H9 (cell line): ENCODE data around the gene SLC22A16. TPM values are rescaled to one million over a fixed set of nuclear protein-coding genes. Genes with fewer than 3 reads are reported as not detected.

Experiments
- DNase-seq: peaks from one replicate; pipeline ENCODE4 v3.0.0-alpha.2; 2017
- H2AFZ ChIP-seq: one replicate; pipeline ENCODE4 v1.6.1; 2013; ENCODE audit warnings: mild to moderate bottlenecking, low read length, control low read depth, moderate library complexity
- H2AK5ac ChIP-seq: 2 replicates; pipeline ENCODE4 v1.6.1; 2013; ENCODE audit warnings: low read length, control low read depth, mixed read lengths; ENCODE audit not compliant: insufficient read length
- H2BK120ac ChIP-seq: one replicate; pipeline ENCODE4 v1.6.1; 2013; ENCODE audit warnings: low read depth, mild to moderate bottlenecking, low read length, control low read depth, inconsistent platforms; ENCODE audit not compliant: poor library complexity, severe bottlenecking
- H2BK12ac ChIP-seq: 2 replicates; pipeline ENCODE4 v1.6.1; 2013; ENCODE audit warnings: low read length, control low read depth, mixed read lengths, low read depth; ENCODE audit not compliant: insufficient read length
- H2BK15ac ChIP-seq: 2 replicates; pipeline ENCODE4 v1.6.1; 2013; ENCODE audit warnings: low read depth, low read length, control low read depth
- H2BK20ac ChIP-seq: one replicate; pipeline ENCODE4 v1.6.1; 2013; ENCODE audit warnings: low read depth, mild to moderate bottlenecking, low read length, control low read depth, inconsistent platforms; ENCODE audit not compliant: poor library complexity, severe bottlenecking
- H2BK5ac ChIP-seq: 2 replicates; pipeline ENCODE4 v1.6.1; 2013; ENCODE audit warnings: low read length, control low read depth, mixed read lengths; ENCODE audit not compliant: insufficient read length
- H3K14ac ChIP-seq: 2 replicates; pipeline ENCODE4 v1.6.1; 2013; ENCODE audit warnings: low read length, control low read depth; ENCODE audit not compliant: insufficient read depth
- H3K18ac ChIP-seq: 2 replicates; pipeline ENCODE4 v1.6.1; 2013; ENCODE audit warnings: low read depth, mild to moderate bottlenecking, mixed read lengths, low read length, control low read depth; ENCODE audit not compliant: insufficient read length
- H3K23ac ChIP-seq: 2 replicates; pipeline ENCODE4 v1.6.1; 2013; ENCODE audit warnings: low read length, control low read depth, mixed read lengths, low read depth; ENCODE audit not compliant: insufficient read length
- H3K23me2 ChIP-seq: 2 replicates; pipeline ENCODE4 v1.6.1; 2013; ENCODE audit warnings: low read depth, mild to moderate bottlenecking, mixed read lengths, low read length, control low read depth; ENCODE audit not compliant: insufficient read length, poor library complexity, severe bottlenecking
- H3K27ac ChIP-seq: 2 replicates; pipeline ENCODE4 v1.5.1; 2013; ENCODE audit warnings: low read length, control low read depth, mixed read lengths, low read depth; ENCODE audit not compliant: insufficient read length
- H3K27me3 ChIP-seq: 2 replicates; pipeline ENCODE4 v1.6.1; 2013; ENCODE audit warnings: low read length, control low read depth, inconsistent platforms; ENCODE audit not compliant: insufficient read depth
- H3K4ac ChIP-seq: 2 replicates; pipeline ENCODE4 v1.6.1; 2013; ENCODE audit warnings: low read depth, mild to moderate bottlenecking, control low read depth, inconsistent platforms, low read length, moderate library complexity
- H3K4me1 ChIP-seq: 2 replicates; pipeline ENCODE4 v1.6.1; 2013; ENCODE audit warnings: low read length, control low read depth, inconsistent platforms; ENCODE audit not compliant: insufficient read depth
- H3K4me2 ChIP-seq: 2 replicates; pipeline ENCODE4 v1.6.1; 2013; ENCODE audit warnings: low read length, control low read depth, mixed read lengths; ENCODE audit not compliant: insufficient read length, insufficient read depth
- H3K56ac ChIP-seq: 2 replicates; pipeline ENCODE4 v1.6.1; 2013; ENCODE audit warnings: low read depth, mild to moderate bottlenecking, mixed read lengths, low read length, control low read depth; ENCODE audit not compliant: insufficient read length
- H3K79me1 ChIP-seq: 2 replicates; pipeline ENCODE4 v1.6.1; 2013; ENCODE audit warnings: low read depth, mild to moderate bottlenecking, moderate library complexity, low read length, control low read depth, inconsistent platforms; ENCODE audit not compliant: insufficient read depth, poor library complexity, severe bottlenecking
- H3K79me2 ChIP-seq: 2 replicates; pipeline ENCODE4 v1.6.1; 2013; ENCODE audit warnings: low read length, control low read depth, inconsistent platforms; ENCODE audit not compliant: insufficient read depth
- H3K9ac ChIP-seq: 2 replicates; pipeline ENCODE4 v1.6.1; 2013; ENCODE audit warnings: low read length, control low read depth, mixed read lengths; ENCODE audit not compliant: insufficient read length; ENCODE audit errors: extremely low read depth
- H3K9me3 ChIP-seq: one replicate; pipeline ENCODE4 v1.6.1; 2013; ENCODE audit warnings: low read depth, low read length, inconsistent platforms; ENCODE audit not compliant: control insufficient read depth
- H3T11ph ChIP-seq: one replicate; pipeline ENCODE4 v1.6.1; 2013; ENCODE audit warnings: mild to moderate bottlenecking, low read length, control low read depth, inconsistent platforms
- H4K20me1 ChIP-seq: one replicate; pipeline ENCODE4 v1.6.1; 2013; ENCODE audit not compliant: control insufficient read depth, insufficient read length, insufficient read depth
- H4K5ac ChIP-seq: 2 replicates; pipeline ENCODE4 v1.6.1; 2013; ENCODE audit warnings: low read depth, mild to moderate bottlenecking, mixed read lengths, low read length, control low read depth; ENCODE audit not compliant: insufficient read length
- H4K8ac ChIP-seq: replicated peaks from 2 replicates; pipeline ENCODE4 v1.6.1; 2013; ENCODE audit warnings: low read length, control low read depth, mixed read lengths, low read depth; ENCODE audit not compliant: insufficient read length
- H4K91ac ChIP-seq: 2 replicates; pipeline ENCODE4 v1.6.1; 2013; ENCODE audit warnings: low read depth, mild to moderate bottlenecking, moderate library complexity, mixed read lengths, low read length, control low read depth; ENCODE audit not compliant: insufficient read length
- H3K27ac Mint-ChIP-seq, 3 experiments: 2 replicates in 2 of 3; 3 replicates in 1 of 3; pipeline ENCODE4 v1.8.0; 2020 to 2021; ENCODE audit warnings: mixed read lengths in 3 of 3, mild to moderate bottlenecking in 1 of 3, moderate library complexity in 1 of 3
- H3K27me3 Mint-ChIP-seq: 2 replicates; pipeline ENCODE4 v1.8.0; 2021; ENCODE audit warnings: low read depth, mild to moderate bottlenecking, moderate library complexity, mixed read lengths
- H3K36me3 Mint-ChIP-seq, 3 experiments: 2 replicates in 2 of 3; 3 replicates in 1 of 3; pipeline ENCODE4 v1.8.0; 2020 to 2021; ENCODE audit warnings: low read depth in 3 of 3, mixed read lengths in 3 of 3; ENCODE audit not compliant: insufficient read depth in 1 of 3
- H3K4me1 Mint-ChIP-seq, 2 experiments: 2 replicates each; pipeline ENCODE4 v1.8.0; 2020; ENCODE audit warnings: mixed read lengths in 2 of 2
- H3K4me3 Mint-ChIP-seq, 2 experiments: 2 replicates in 1 of 2; 3 replicates in 1 of 2; pipeline ENCODE4 v1.8.0; 2020 to 2021; ENCODE audit warnings: mild to moderate bottlenecking in 2 of 2, mixed read lengths in 2 of 2, moderate library complexity in 1 of 2
- H3K9me3 Mint-ChIP-seq, 2 experiments: 2 replicates in 1 of 2; 3 replicates in 1 of 2; pipeline ENCODE4 v1.8.0; 2020; ENCODE audit warnings: mild to moderate bottlenecking in 2 of 2, mixed read lengths in 2 of 2, moderate library complexity in 1 of 2
- WGBS: extraction: QIAGEN DNeasy Blood & Tissue Kit; methylation state at CpG from one replicate; pipeline ENCODE4 v1.1.7; 2013; ENCODE audit warnings: missing lambda C conversion rate, low lambda C conversion rate, mixed read lengths; ENCODE audit not compliant: insufficient read length; ENCODE audit errors: extremely low coverage; 5-methylcytosine and 5-hydroxymethylcytosine counted together
- total RNA-seq: library from RNA; stranded (reverse); gene quantifications from 2 replicates; pipeline ENCODE4 v1.2.1, GENCODE V29; 2021
- TF ChIP-seq, protein P1 (sequence below): fragments of 200-600 bp; sonication (generic); conservative IDR thresholded peaks from 3 replicates; pipeline ENCODE4 v1.8.0; 2021; ENCODE audit warnings: antibody characterized with exemption, mild to moderate bottlenecking

The SLC22A16 gene
- total RNA-seq, 1 experiment from 2014 or later, result not detected

DNA sequence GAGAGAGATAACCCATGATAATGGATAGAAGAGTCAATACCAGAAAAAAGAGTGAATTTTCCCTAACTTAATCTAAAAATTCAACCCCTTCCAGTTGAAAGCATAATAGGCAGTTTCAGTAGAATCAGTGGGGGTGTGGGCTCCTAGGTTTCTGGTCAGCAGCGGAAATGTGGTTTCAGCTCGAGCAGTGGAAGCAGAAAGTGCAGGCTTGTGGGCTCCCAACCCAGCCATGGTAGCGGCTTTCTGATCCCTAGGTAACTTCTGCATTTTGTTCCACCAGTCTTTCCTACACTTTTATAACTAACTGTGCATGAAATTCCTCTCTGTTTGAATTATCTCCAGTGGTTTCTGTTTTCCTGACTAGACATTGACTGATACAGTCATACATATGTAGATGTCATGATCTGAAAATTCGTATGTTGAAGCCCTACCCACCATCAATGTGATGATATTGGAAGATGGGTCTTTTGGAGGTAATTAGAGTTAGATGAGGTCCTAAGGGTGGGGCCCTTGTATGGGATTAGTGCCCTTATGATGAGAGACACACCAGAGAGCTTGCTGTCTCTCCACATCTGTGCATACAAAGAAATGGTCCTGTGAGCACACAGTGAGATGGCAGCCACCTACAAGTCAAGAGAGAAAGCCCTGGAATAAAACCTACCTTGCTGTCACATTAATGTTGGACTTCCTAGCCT, 54.5 kb downstream of the SLC22A16 start:
- no peak overlapping the region for H2BK20ac ChIP-seq
- no peaks in the 10 kb centered on the region for H3K9me3 ChIP-seq
- H3K4me2 ChIP-seq, result no peak overlapping the region
- no peak overlapping the region for H3T11ph ChIP-seq
- H3K79me1 ChIP-seq, result no peaks in the 10 kb centered on the region
- no peak overlapping the region for H4K8ac ChIP-seq
- no peaks in the 10 kb centered on the region for H3K23me2 ChIP-seq
- no CpG with 5 or more reads among the region's 4 CpGs for WGBS
- H2BK120ac ChIP-seq, result no peak overlapping the region
- H3K27me3 ChIP-seq, result no peaks in the 10 kb centered on the region
- Mint-ChIP-seq H3K36me3 (no peaks in the 10 kb centered on the region), H3K4me3 (no peak overlapping the region), H3K9me3 (no peaks in the 10 kb centered on the region; a peak in 1 of 5 replicates), H3K27me3 (no peaks in the 10 kb centered on the region; the same call in none of the 2 replicates), H3K4me1 (no peaks in the 10 kb centered on the region), H3K27ac (no peak overlapping the region)
- H3K27ac ChIP-seq, result no peak overlapping the region
- no peak overlapping the region for H3K18ac ChIP-seq
- H4K20me1 ChIP-seq, result no peaks in the 10 kb centered on the region
- H2BK5ac ChIP-seq, result no peak overlapping the region
- no peaks in the 10 kb centered on the region for H3K4me1 ChIP-seq
- H2AFZ ChIP-seq, result no peak overlapping the region
- H3K56ac ChIP-seq, result no peak overlapping the region
- H2BK12ac ChIP-seq, result no peak overlapping the region
- no peak overlapping the region for H3K14ac ChIP-seq
- H3K4ac ChIP-seq, result no peak overlapping the region
- no peak overlapping the region for H2AK5ac ChIP-seq
- no peak overlapping the region for H2BK15ac ChIP-seq
- no peak overlapping the region for H4K91ac ChIP-seq
- TF ChIP-seq, protein P1, sequence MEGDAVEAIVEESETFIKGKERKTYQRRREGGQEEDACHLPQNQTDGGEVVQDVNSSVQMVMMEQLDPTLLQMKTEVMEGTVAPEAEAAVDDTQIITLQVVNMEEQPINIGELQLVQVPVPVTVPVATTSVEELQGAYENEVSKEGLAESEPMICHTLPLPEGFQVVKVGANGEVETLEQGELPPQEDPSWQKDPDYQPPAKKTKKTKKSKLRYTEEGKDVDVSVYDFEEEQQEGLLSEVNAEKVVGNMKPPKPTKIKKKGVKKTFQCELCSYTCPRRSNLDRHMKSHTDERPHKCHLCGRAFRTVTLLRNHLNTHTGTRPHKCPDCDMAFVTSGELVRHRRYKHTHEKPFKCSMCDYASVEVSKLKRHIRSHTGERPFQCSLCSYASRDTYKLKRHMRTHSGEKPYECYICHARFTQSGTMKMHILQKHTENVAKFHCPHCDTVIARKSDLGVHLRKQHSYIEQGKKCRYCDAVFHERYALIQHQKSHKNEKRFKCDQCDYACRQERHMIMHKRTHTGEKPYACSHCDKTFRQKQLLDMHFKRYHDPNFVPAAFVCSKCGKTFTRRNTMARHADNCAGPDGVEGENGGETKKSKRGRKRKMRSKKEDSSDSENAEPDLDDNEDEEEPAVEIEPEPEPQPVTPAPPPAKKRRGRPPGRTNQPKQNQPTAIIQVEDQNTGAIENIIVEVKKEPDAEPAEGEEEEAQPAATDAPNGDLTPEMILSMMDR, result no peak
- no peak overlapping the region for H4K5ac ChIP-seq
- no peak for DNase-seq
- H3K23ac ChIP-seq, result no peak overlapping the region
- H3K79me2 ChIP-seq, result no peaks in the 10 kb centered on the region
- H3K9ac ChIP-seq, result no peak overlapping the region
